BJ (cell line): ENCODE results near the gene PSMB11. TPM values are rescaled to one million over a fixed set of nuclear protein-coding genes. Genes with fewer than 3 reads are reported as not detected.

Experiments
- CTCF ChIA-PET: fragments of 350-600 bp; formaldehyde crosslinking; extraction: SDS; loops from one replicate; lab custom pipeline; 2021; ENCODE audit warnings: antibody characterized with exemption, inconsistent platforms; lab: Yijun Ruan, JAX
- POLR2A ChIA-PET: fragments of 300-600 bp; sonication (Branson Sonifier 250); formaldehyde crosslinking; extraction: SDS; loops from one replicate; lab custom pipeline; 2021; ENCODE audit warnings: antibody characterized with exemption; lab: Charles Lee
- DNase-seq: peaks from one replicate; pipeline ENCODE4 v3.0.0-alpha.2; 2011; ENCODE audit warnings: low read depth
- H3K27me3 ChIP-seq: 2 replicates; pipeline ENCODE4 v1.6.0; 2011; ENCODE audit warnings: low read length; ENCODE audit not compliant: control insufficient read depth, insufficient read depth
- H3K36me3 ChIP-seq: 2 replicates; pipeline ENCODE4 v1.5.1; 2011; ENCODE audit warnings: low read length; ENCODE audit not compliant: control insufficient read depth, insufficient read depth
- H3K4me3 ChIP-seq: 2 replicates; pipeline ENCODE4 v1.5.1; 2011; ENCODE audit warnings: low read depth, mild to moderate bottlenecking, control low read depth, low read length
- CTCF ChIP-seq: IDR thresholded peaks from 2 replicates; pipeline ENCODE4 v1.5.1; 2011; ENCODE audit warnings: low read depth, mild to moderate bottlenecking, control low read depth, inconsistent platforms, low read length, moderate library complexity; ENCODE audit not compliant: insufficient read depth
- polyA plus RNA-seq: library from polyadenylated mRNA; depleted of rRNA; stranded (reverse); fragments of >200 nt; gene quantifications from 2 replicates; pipeline ENCODE4 v1.2.3, GENCODE V29; 2011

The PSMB11 gene
- polyA plus RNA-seq, 1 experiment: not detected

GRCh38 chr14:23015618-23016017, 26.4 kb upstream of the PSMB11 start:
- H3K36me3 ChIP-seq: no peaks in the 10 kb centered on the region
- no peaks in the 10 kb centered on the region for H3K27me3 ChIP-seq
- no peak for DNase-seq
- no peak for TF ChIP-seq CTCF
- ChIA-PET POLR2A (no interaction called here), CTCF (interaction anchor here (0.9 to 1.8 kb wide), 2 partner anchors 9 to 29 kb away, joined by 3 to 7 read pairs; no protein-coding TSS in a partner anchor)
- no peak overlapping the region for H3K4me3 ChIP-seq

- Histone ChIP-seq H3K36me3 (no peaks in the 10 kb centered on the region), H3K4me3 (no peak overlapping the region), H3K27me3 (no peaks in the 10 kb centered on the region)
- ChIA-PET CTCF (interaction anchor here (0.6 to 1.2 kb wide), 2 partner anchors 23 to 35 kb away, joined by 3 to 4 read pairs; no protein-coding TSS in a partner anchor), POLR2A (no interaction called here)
- no peak for DNase-seq
- TF ChIP-seq CTCF: no peak
Measured at GRCh38 chr14:23017091-23017490, 24.9 kb upstream of the PSMB11 start.

- TF ChIP-seq CTCF: no peak
- ChIA-PET CTCF (interaction anchor here (0.8 kb wide), 1 partner anchor 25 kb away, joined by 3 read pairs; no protein-coding TSS in a partner anchor), POLR2A (no interaction called here)
Measured at GRCh38 chr14:23018107-23018506, 23.9 kb upstream of the PSMB11 start.

GRCh38 chr14:23020143-23021128, 21.6 kb upstream of the PSMB11 start:
- POLR2A ChIA-PET: no interaction called here
- CTCF ChIA-PET: interaction anchor here (3.5 kb wide), 1 partner anchor 38 kb away, joined by 8 read pairs; no protein-coding TSS in a partner anchor
- Histone ChIP-seq H3K4me3 (no peak overlapping the region), H3K36me3 (no peaks in the 10 kb centered on the region), H3K27me3 (no peaks in the 10 kb centered on the region)
- DNase-seq: no peak
- no peak for TF ChIP-seq CTCF

More at GRCh38 chr14:23018107-23018506, 23.9 kb upstream of the PSMB11 start:
- no peaks in the 10 kb centered on the region for H3K27me3 ChIP-seq
- H3K4me3 ChIP-seq: no peak overlapping the region
- no peaks in the 10 kb centered on the region for H3K36me3 ChIP-seq
- no peak for DNase-seq

- no peaks in the 10 kb centered on the region for H3K27me3 ChIP-seq
- peaks cover 4% of the 10 kb centered on the region for H3K36me3 ChIP-seq
- no peak for DNase-seq
- no peak for TF ChIP-seq CTCF
- POLR2A ChIA-PET: no interaction called here
- CTCF ChIA-PET: interaction anchor here (0.8 to 4.3 kb wide), 4 partner anchors 12 to 55 kb away, joined by 3 to 19 read pairs (median 6); no protein-coding TSS in a partner anchor
- no peak overlapping the region for H3K4me3 ChIP-seq
Measured at GRCh38 chr14:23021434-23021833, 20.6 kb upstream of the PSMB11 start.
